Tibial nerve (tissue), 4 donors: ENCODE results near the gene ACTL6B. TPM values are rescaled to one million over a fixed set of nuclear protein-coding genes. Genes with fewer than 3 reads are reported as not detected.
A peak's percentile ranks its signal among the peaks of the same experiment; 100 is the strongest.

ENCODE experiments used
- DNase-seq, 2 donors: peaks; one replicate each; pipeline ENCODE4 v3.0.0-alpha.2; 2019; ENCODE audit warnings: low spot score in 2 of 2
- H3K27ac ChIP-seq, 4 donors: fragments of 200-600 bp; sonication (generic) in 3 of 4; one replicate each; pipeline ENCODE4 v1.5.1; 2017 to 2019; ENCODE audit warnings: mild to moderate bottlenecking in 1 of 4
- H3K27me3 ChIP-seq, 2 donors: fragments of 200-600 bp; sonication (generic) in 1 of 2; one replicate each; pipeline versions ENCODE4 v1.5.1 to v1.6.0; 2017 to 2019
- H3K36me3 ChIP-seq, 3 donors: fragments of 200-600 bp; sonication (generic); one replicate each; pipeline ENCODE4 v1.5.1; 2018 to 2019
- H3K4me1 ChIP-seq, 4 donors: fragments of 200-600 bp; sonication (generic) in 3 of 4; one replicate each; pipeline ENCODE4 v1.5.1; 2017 to 2019
- H3K4me3 ChIP-seq, 4 donors: fragments of 200-600 bp; sonication (generic) in 3 of 4; one replicate each; pipeline ENCODE4 v1.5.1; 2017 to 2019; ENCODE audit warnings: mild to moderate bottlenecking in 1 of 4, moderate library complexity in 1 of 4
- H3K9me3 ChIP-seq, 4 donors: fragments of 200-600 bp; sonication (generic) in 3 of 4; one replicate each; pipeline ENCODE4 v1.5.1; 2017 to 2019
- EP300 ChIP-seq, 2 donors: sonication (generic); formaldehyde crosslinking; IDR thresholded peaks; one replicate each; pipeline ENCODE4 v1.6.1; 2017; ENCODE audit warnings: antibody characterized with exemption in 2 of 2, mild to moderate bottlenecking in 1 of 2
- POLR2A ChIP-seq, 2 donors: fragments of 450-650 bp; IDR thresholded peaks; one replicate each; pipeline ENCODE4 v1.6.1; 2017; ENCODE audit warnings: antibody characterized with exemption in 2 of 2, mild to moderate bottlenecking in 2 of 2, moderate library complexity in 2 of 2
- WGBS, 2 donors: methylation state at CpG; one replicate each; pipeline ENCODE4 v1.1.5; 2018; 5-methylcytosine and 5-hydroxymethylcytosine counted together
- total RNA-seq, 4 donors: library from RNA; depleted of rRNA; stranded (reverse); fragments of >200 nt; gene quantifications; one replicate each; pipeline ENCODE4 v1.1.0, GENCODE V29; 2016
- TF ChIP-seq, protein P1 (sequence below), 5 experiments: fragments of 200-600 bp in 3 of 5; fragments of 450-650 bp in 2 of 5; sonication (generic) in 3 of 5; IDR thresholded peaks; one replicate each; pipeline ENCODE4 v1.5.1; 2016 to 2019; ENCODE audit warnings: antibody characterized with exemption in 5 of 5, mild to moderate bottlenecking in 3 of 5, moderate library complexity in 2 of 5

Gene ACTL6B
- total RNA-seq, 4 donors from 2014 or later: not detected

- Histone ChIP-seq H3K4me3 (no peak overlapping the region), H3K27me3 (peaks cover 0 to 57% of the 10 kb centered on the region in 2 donors), H3K4me1 (no peaks in the 10 kb centered on the region), H3K27ac (no peak overlapping the region), H3K36me3 (no peaks in the 10 kb centered on the region), H3K9me3 (no peaks in the 10 kb centered on the region)
- 69 to 71% methylated on average over 23 to 24 of the region's 24 CpGs for WGBS, 2 donors
- no peak for DNase-seq
- no peak for TF ChIP-seq EP300 (IDR thresholded peaks at IDR 0.05)
- TF ChIP-seq POLR2A (IDR thresholded peaks at IDR 0.05): no peak
- TF ChIP-seq, protein P1, sequence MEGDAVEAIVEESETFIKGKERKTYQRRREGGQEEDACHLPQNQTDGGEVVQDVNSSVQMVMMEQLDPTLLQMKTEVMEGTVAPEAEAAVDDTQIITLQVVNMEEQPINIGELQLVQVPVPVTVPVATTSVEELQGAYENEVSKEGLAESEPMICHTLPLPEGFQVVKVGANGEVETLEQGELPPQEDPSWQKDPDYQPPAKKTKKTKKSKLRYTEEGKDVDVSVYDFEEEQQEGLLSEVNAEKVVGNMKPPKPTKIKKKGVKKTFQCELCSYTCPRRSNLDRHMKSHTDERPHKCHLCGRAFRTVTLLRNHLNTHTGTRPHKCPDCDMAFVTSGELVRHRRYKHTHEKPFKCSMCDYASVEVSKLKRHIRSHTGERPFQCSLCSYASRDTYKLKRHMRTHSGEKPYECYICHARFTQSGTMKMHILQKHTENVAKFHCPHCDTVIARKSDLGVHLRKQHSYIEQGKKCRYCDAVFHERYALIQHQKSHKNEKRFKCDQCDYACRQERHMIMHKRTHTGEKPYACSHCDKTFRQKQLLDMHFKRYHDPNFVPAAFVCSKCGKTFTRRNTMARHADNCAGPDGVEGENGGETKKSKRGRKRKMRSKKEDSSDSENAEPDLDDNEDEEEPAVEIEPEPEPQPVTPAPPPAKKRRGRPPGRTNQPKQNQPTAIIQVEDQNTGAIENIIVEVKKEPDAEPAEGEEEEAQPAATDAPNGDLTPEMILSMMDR (IDR thresholded peaks at IDR 0.05): no peak
Observed at GRCh38 chr7:100640517-100641440, 15.5 kb downstream of the ACTL6B start.

DNA sequence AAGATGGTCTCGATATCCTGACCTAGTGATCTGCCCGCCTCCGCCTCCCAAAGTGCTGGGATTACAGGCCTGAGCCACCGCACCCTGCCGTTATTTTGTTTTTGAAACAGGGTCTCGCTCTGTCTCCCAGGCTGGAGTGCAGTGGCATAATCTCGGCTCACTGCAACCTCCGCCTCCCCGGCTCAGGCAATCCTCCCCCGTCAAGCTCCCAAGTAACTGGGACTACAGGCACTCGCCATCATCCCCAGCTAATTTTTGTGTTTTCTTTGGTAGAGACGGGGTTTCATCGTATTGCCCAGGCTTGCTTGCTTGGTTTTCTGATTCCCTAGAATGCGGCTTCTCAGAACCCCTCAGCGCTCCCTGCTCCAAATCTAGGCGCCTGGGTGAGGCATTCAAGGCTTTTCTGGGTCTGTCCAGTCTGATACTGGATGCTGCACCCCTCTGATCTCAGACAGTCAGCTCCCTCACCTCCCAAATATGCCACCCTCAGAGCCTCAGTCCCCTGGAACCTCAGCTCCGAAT lies 16.2 kb downstream of the ACTL6B start:
- no peaks in the 10 kb centered on the region for H3K9me3 ChIP-seq
- TF ChIP-seq POLR2A (IDR thresholded peaks at IDR 0.05) (no peak), EP300 (IDR thresholded peaks at IDR 0.05) (no peak)
- TF ChIP-seq, protein P1 (IDR thresholded peaks at IDR 0.05): no peak
- H3K36me3 ChIP-seq: no peaks in the 10 kb centered on the region
- no peak for DNase-seq
- H3K27ac ChIP-seq: no peak overlapping the region
- peaks cover 0 to 53% of the 10 kb centered on the region in 2 donors for H3K27me3 ChIP-seq
- H3K4me1 ChIP-seq: no peaks in the 10 kb centered on the region
- no peak overlapping the region for H3K4me3 ChIP-seq
- WGBS, 2 donors: 70 to 74% methylated on average over 17 of the region's 17 CpGs

DNA sequence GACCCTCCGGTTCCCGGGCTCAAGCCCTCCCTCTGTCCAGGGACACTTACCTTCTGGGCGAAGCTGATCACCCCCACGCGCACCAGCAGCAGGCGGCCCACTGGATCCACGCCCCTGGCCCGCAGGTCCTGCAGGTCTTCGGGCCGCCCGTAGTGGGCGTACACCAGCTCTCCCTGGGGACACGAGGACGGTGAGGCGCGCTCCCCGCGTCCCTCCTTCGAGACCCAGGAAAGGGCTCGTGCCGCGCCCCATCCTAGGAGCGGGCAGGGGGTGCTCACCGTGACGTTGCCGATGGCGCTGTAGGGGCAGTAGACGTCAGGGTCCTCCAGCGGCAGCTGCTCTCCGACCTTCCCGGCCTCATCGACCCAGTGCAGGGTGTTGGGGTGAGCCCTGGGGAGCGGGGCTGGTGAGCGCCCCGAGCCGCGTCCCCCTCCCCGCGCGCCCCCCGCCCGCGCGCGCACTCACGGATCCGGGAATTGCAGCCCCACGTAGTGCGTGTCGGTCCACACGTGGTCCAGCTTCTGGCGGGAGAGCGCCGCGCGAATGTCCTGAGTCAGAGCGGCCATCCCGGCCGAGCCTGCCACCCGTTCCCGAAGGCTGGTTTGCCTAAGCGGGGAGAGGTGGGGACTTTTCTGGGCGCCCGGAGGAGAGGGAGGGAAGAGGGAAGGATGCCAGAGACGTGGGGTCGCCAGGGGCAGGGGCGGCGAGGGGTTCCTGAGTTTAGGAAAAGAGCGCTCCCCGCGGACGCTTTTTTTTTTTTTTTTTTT lies 23.1 kb downstream of the ACTL6B start:
- H3K4me1 ChIP-seq: peaks cover 0 to 15% (median 6%) of the 10 kb centered on the region in 4 donors
- H3K27me3 ChIP-seq: peaks cover 0 to 26% of the 10 kb centered on the region in 2 donors
- no peak for DNase-seq
- peak overlapping the region; percentile 10 to 65 (median 59) for H3K4me3 ChIP-seq
- WGBS, 2 donors: 3 to 4% methylated on average over 40 to 42 of the region's 72 CpGs
- H3K9me3 ChIP-seq: no peaks in the 10 kb centered on the region
- TF ChIP-seq EP300 (IDR thresholded peaks at IDR 0.05): no peak
- TF ChIP-seq, protein P1 (IDR thresholded peaks at IDR 0.05): peak in 2 of 5 experiments; percentile 33 to 39
- no peaks in the 10 kb centered on the region for H3K36me3 ChIP-seq
- no peak overlapping the region for H3K27ac ChIP-seq

GRCh38 chr7:100630066-100630465 lies 26.2 kb downstream of the ACTL6B start:
- Histone ChIP-seq H3K36me3 (no peaks in the 10 kb centered on the region), H3K4me1 (peaks cover 0 to 27% (median 13%) of the 10 kb centered on the region in 4 donors), H3K9me3 (no peaks in the 10 kb centered on the region), H3K27ac (no peak overlapping the region), H3K27me3 (peaks cover 0 to 22% of the 10 kb centered on the region in 2 donors), H3K4me3 (no peak overlapping the region)
- WGBS, 2 donors: 89 to 92% methylated on average over 4 of the region's 4 CpGs
- DNase-seq: no peak
- no peak for TF ChIP-seq POLR2A (IDR thresholded peaks at IDR 0.05)
- TF ChIP-seq EP300 (IDR thresholded peaks at IDR 0.05): no peak

DNA sequence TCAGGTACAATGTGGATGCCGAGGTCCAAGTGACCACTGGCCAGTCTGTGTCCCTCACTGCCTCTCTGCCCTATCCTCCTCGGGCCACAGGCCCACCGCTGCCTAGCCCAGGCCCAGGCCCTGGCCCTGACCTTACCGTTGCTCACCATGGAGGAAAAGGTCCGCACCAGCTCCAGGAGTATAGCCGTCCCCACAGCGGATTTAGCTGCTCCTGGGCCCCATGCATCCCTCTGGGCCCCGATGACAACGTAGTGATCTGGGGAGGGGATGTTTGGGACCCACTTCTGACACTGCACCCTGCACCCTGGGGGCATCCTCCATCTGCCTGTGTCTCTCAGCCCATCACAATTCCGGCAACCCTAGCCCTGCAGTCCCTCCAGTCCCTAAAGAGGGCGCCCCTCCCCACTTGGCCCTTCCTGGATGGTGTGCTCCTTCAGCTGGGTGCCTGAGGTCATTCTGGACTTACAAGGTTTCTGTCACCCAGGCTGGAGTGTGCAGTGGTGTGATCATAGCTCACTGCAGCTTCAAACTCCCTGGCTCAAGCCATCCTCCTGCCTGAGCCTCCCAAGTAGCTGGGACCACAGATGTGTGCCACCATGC lies 27.0 kb downstream of the ACTL6B start:
- Histone ChIP-seq H3K9me3 (no peaks in the 10 kb centered on the region), H3K36me3 (no peaks in the 10 kb centered on the region), H3K4me1 (peaks cover 0 to 27% (median 13%) of the 10 kb centered on the region in 4 donors), H3K27me3 (peaks cover 0 to 22% of the 10 kb centered on the region in 2 donors), H3K27ac (no peak overlapping the region), H3K4me3 (no peak overlapping the region)
- DNase-seq: no peak
- TF ChIP-seq POLR2A (IDR thresholded peaks at IDR 0.05): no peak
- TF ChIP-seq EP300 (IDR thresholded peaks at IDR 0.05): no peak
- TF ChIP-seq, protein P1 (IDR thresholded peaks at IDR 0.05): no peak
- 75 to 80% methylated on average over 10 to 11 of the region's 11 CpGs for WGBS, 2 donors
